GM12873 (cell line): Measurements from ENCODE around the gene GADD45B.
A peak's percentile ranks its signal among the peaks of the same experiment; 100 is the strongest.

Experiments used
- CTCF ChIP-seq: IDR thresholded peaks from 2 replicates; pipeline ENCODE4 v1.5.1; 2012; ENCODE audit warnings: low read depth, mild to moderate bottlenecking, moderate library complexity, low read length, control low read depth; ENCODE audit not compliant: insufficient read depth; ENCODE audit errors: missing control alignments

The GADD45B gene

GRCh38 chr19:2477141-2477710, 1.3 kb downstream of the GADD45B start:
- no peak for TF ChIP-seq CTCF

- TF ChIP-seq CTCF, result no peak
Measured at GRCh38 chr19:2477732-2478191, 1.8 kb downstream of the GADD45B start.

- no peak for TF ChIP-seq CTCF
Measured at GRCh38 chr19:2478278-2478755, 2.4 kb downstream of the GADD45B start.

- no peak for TF ChIP-seq CTCF
Measured at GRCh38 chr19:2478756-2479555, 3.0 kb downstream of the GADD45B start.

GRCh38 chr19:2479556-2480194, 3.7 kb downstream of the GADD45B start:
- peak; percentile 77 for TF ChIP-seq CTCF

- TF ChIP-seq CTCF, result no peak
Measured at GRCh38 chr19:2481466-2481865, 5.5 kb downstream of the GADD45B start.
